ENCODE results near the gene SLC25A5. TPM values are rescaled to one million over a fixed set of nuclear protein-coding genes. Genes with fewer than 3 reads are reported as not detected.

The SLC25A5 gene
- total RNA-seq, 1 donor from 2014 or later, result 551 TPM

- Histone ChIP-seq H3K36me3 (ENCODE audit: control insufficient read depth, insufficient read depth, low read length) (peaks cover 11% of the 10 kb centered on the region), H3K4me3 (ENCODE audit: low read depth, low read length) (peak overlapping the region; percentile 82), H3K27me3 (ENCODE audit: control insufficient read depth, insufficient read depth, low read length) (no peaks in the 10 kb centered on the region)
- DNase-seq (ENCODE audit: low read depth) (peak; percentile 55), FAIRE-seq (no peak)
- peak; percentile 65 for TF ChIP-seq CTCF (IDR thresholded peaks at IDR 0.05; ENCODE audit: insufficient read depth, low read length, severe bottlenecking)
Measured at GRCh38 chrX:119468551-119469312, 488 bp downstream of the SLC25A5 start.

GRCh38 chrX:119469313-119469635, 1.0 kb downstream of the SLC25A5 start:
- H3K36me3 ChIP-seq (ENCODE audit: control insufficient read depth, insufficient read depth, low read length), result peaks cover 11% of the 10 kb centered on the region
- no peak for TF ChIP-seq CTCF (IDR thresholded peaks at IDR 0.05; ENCODE audit: insufficient read depth, low read length, severe bottlenecking)
- no peaks in the 10 kb centered on the region for H3K27me3 ChIP-seq (ENCODE audit: control insufficient read depth, insufficient read depth, low read length)
- peak overlapping the region; percentile 82 for H3K4me3 ChIP-seq (ENCODE audit: low read depth, low read length)
- peak; percentile 79 for FAIRE-seq
- no peak for DNase-seq (ENCODE audit: low read depth)

GRCh38 chrX:119474615-119475388, 6.6 kb downstream of the SLC25A5 start:
- FAIRE-seq, result no peak
- Histone ChIP-seq H3K36me3 (ENCODE audit: control insufficient read depth, insufficient read depth, low read length) (peaks cover 7% of the 10 kb centered on the region), H3K4me3 (ENCODE audit: low read depth, low read length) (no peak overlapping the region), H3K27me3 (ENCODE audit: control insufficient read depth, insufficient read depth, low read length) (no peaks in the 10 kb centered on the region)
- DNase-seq (ENCODE audit: low read depth), result no peak
- TF ChIP-seq CTCF (IDR thresholded peaks at IDR 0.05; ENCODE audit: insufficient read depth, low read length, severe bottlenecking), result no peak

GRCh38 chrX:119475389-119476101, 7.3 kb downstream of the SLC25A5 start:
- TF ChIP-seq CTCF (IDR thresholded peaks at IDR 0.05; ENCODE audit: insufficient read depth, low read length, severe bottlenecking), result no peak
- peak; percentile 71 for DNase-seq (ENCODE audit: low read depth)
- no peak overlapping the region for H3K4me3 ChIP-seq (ENCODE audit: low read depth, low read length)
- peaks cover 3% of the 10 kb centered on the region for H3K36me3 ChIP-seq (ENCODE audit: control insufficient read depth, insufficient read depth, low read length)
- H3K27me3 ChIP-seq (ENCODE audit: control insufficient read depth, insufficient read depth, low read length), result no peaks in the 10 kb centered on the region
- no peak for FAIRE-seq

GRCh38 chrX:119477812-119478232, 9.6 kb downstream of the SLC25A5 start:
- no peak for TF ChIP-seq CTCF (IDR thresholded peaks at IDR 0.05; ENCODE audit: insufficient read depth, low read length, severe bottlenecking)
- no peaks in the 10 kb centered on the region for H3K27me3 ChIP-seq (ENCODE audit: control insufficient read depth, insufficient read depth, low read length)
- H3K4me3 ChIP-seq (ENCODE audit: low read depth, low read length), result no peak overlapping the region
- DNase-seq (ENCODE audit: low read depth), result peak; percentile 54
- H3K36me3 ChIP-seq (ENCODE audit: control insufficient read depth, insufficient read depth, low read length), result no peaks in the 10 kb centered on the region
- FAIRE-seq, result no peak

All from bronchial epithelial cell (primary cell).